H1 (cell line): ENCODE measurements around the gene NCAM1.

Source experiments
- CBX8 ChIP-seq: fragments of 300-800, 300-1000 bp; sonication (generic); IDR thresholded peaks from 2 replicates; pipeline ENCODE4 v1.7.1; 2016; ENCODE audit warnings: low read depth, low read length, borderline replicate concordance
- CHD2 ChIP-seq: IDR thresholded peaks from 2 replicates; pipeline ENCODE4 v1.6.1; 2012; ENCODE audit warnings: low read length, improper control_type of control experiment
- EZH2 ChIP-seq: fragments of 200-600 bp; sonication (generic); IDR thresholded peaks from 2 replicates; pipeline ENCODE4 v1.7.1; 2012; ENCODE audit warnings: low read depth, mild to moderate bottlenecking, moderate library complexity, low read length, inconsistent platforms; ENCODE audit not compliant: severe bottlenecking
- POLR2AphosphoS5 ChIP-seq: IDR thresholded peaks from 2 replicates; pipeline ENCODE4 v1.6.1; 2011; ENCODE audit warnings: low read depth, low read length
- SP2 ChIP-seq: IDR thresholded peaks from 2 replicates; pipeline ENCODE4 v1.6.1; 2012; ENCODE audit warnings: mild to moderate bottlenecking, low read length, inconsistent platforms
- TCF12 ChIP-seq: IDR thresholded peaks from 2 replicates; pipeline ENCODE4 v1.6.1; 2011; ENCODE audit warnings: low read depth, mild to moderate bottlenecking, low read length
- YY1 ChIP-seq: IDR thresholded peaks from 2 replicates; pipeline ENCODE4 v1.6.1; 2011; ENCODE audit warnings: low read depth, mild to moderate bottlenecking, low read length
- ZNF274 ChIP-seq: IDR thresholded peaks from 2 replicates; pipeline ENCODE4 v1.7.0; 2012; ENCODE audit warnings: low read length, borderline replicate concordance; ENCODE audit errors: extremely low read depth

- TF ChIP-seq POLR2AphosphoS5 = no peak
- no peak for TF ChIP-seq CHD2
- TF ChIP-seq SP2 = no peak
- no peak for TF ChIP-seq ZNF274
- TF ChIP-seq YY1 = no peak
- no peak for TF ChIP-seq EZH2
- TF ChIP-seq TCF12 = no peak
- no peak for TF ChIP-seq CBX8
Observed at GRCh38 chr11:113308601-113309000, 347.4 kb downstream of the NCAM1 start.
